Bronchial epithelial cell (primary cell): ENCODE data around the gene FRMD4A. TPM values are rescaled to one million over a fixed set of nuclear protein-coding genes. Genes with fewer than 3 reads are reported as not detected.

Experiments
- DNase-seq: peaks from one replicate; pipeline ENCODE4 v3.0.0-alpha.2; 2010; ENCODE audit warnings: low read depth
- FAIRE-seq: peaks from 2 replicates; lab custom pipeline; 2011; peaks lifted over from hg19 to GRCh38; lab: Jason Lieb, UNC
- H3K27me3 ChIP-seq: 2 replicates; pipeline ENCODE4 v1.5.1; 2011; ENCODE audit warnings: low read length; ENCODE audit not compliant: control insufficient read depth, insufficient read depth
- H3K36me3 ChIP-seq: 2 replicates; pipeline ENCODE4 v1.5.1; 2011; ENCODE audit warnings: low read length; ENCODE audit not compliant: control insufficient read depth, insufficient read depth
- H3K4me3 ChIP-seq: 2 replicates; pipeline ENCODE4 v1.5.1; 2011; ENCODE audit warnings: mild to moderate bottlenecking, low read depth, low read length, control low read depth
- total RNA-seq: library from RNA; depleted of rRNA; stranded (reverse); fragments of >200 nt; gene quantifications from 2 replicates; pipeline ENCODE4 v1.2.1, GENCODE V29; 2014
- TF ChIP-seq, protein P1 (sequence below): IDR thresholded peaks from 2 replicates; pipeline ENCODE4 v1.5.1; 2011; ENCODE audit warnings: mild to moderate bottlenecking, moderate library complexity, low read length, control low read depth, inconsistent platforms; ENCODE audit not compliant: insufficient read depth, severe bottlenecking

The FRMD4A gene
- total RNA-seq, 1 donor from 2014 or later, result 3.2 TPM

DNA sequence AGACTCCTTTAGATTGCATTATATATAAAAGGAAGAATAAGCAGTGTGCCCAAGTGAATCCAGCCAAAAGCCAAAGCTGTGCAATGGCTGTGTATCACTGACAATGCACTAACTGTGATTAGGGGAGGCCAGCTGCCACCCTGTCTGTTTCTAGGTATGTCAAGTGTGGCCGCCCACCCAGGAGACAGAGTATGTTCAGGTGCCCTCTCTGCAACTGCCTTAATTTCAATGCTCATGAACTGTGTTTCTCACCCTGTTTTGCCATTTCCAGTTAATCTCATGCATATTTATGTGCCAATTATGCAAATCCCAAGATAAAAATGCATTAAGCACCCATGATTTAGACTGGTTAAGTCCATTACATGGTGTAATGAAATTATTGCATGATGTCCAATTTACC, 159.4 kb downstream of the FRMD4A start:
- no peak overlapping the region for H3K4me3 ChIP-seq
- TF ChIP-seq, protein P1, sequence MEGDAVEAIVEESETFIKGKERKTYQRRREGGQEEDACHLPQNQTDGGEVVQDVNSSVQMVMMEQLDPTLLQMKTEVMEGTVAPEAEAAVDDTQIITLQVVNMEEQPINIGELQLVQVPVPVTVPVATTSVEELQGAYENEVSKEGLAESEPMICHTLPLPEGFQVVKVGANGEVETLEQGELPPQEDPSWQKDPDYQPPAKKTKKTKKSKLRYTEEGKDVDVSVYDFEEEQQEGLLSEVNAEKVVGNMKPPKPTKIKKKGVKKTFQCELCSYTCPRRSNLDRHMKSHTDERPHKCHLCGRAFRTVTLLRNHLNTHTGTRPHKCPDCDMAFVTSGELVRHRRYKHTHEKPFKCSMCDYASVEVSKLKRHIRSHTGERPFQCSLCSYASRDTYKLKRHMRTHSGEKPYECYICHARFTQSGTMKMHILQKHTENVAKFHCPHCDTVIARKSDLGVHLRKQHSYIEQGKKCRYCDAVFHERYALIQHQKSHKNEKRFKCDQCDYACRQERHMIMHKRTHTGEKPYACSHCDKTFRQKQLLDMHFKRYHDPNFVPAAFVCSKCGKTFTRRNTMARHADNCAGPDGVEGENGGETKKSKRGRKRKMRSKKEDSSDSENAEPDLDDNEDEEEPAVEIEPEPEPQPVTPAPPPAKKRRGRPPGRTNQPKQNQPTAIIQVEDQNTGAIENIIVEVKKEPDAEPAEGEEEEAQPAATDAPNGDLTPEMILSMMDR, result no peak
- H3K27me3 ChIP-seq, result peaks cover 15% of the 10 kb centered on the region
- FAIRE-seq, result no peak
- DNase-seq, result no peak
- H3K36me3 ChIP-seq, result no peaks in the 10 kb centered on the region

- TF ChIP-seq, protein P1, result no peak
- Histone ChIP-seq H3K27me3 (peaks cover 3% of the 10 kb centered on the region), H3K4me3 (no peak overlapping the region), H3K36me3 (no peaks in the 10 kb centered on the region)
- DNase-seq (no peak), FAIRE-seq (no peak)
Measured at GRCh38 chr10:14163377-14164086, 167.2 kb downstream of the FRMD4A start.

GRCh38 chr10:14162629-14163344, 167.9 kb downstream of the FRMD4A start:
- TF ChIP-seq, protein P1, result no peak
- no peak for FAIRE-seq
- Histone ChIP-seq H3K36me3 (no peaks in the 10 kb centered on the region), H3K4me3 (no peak overlapping the region), H3K27me3 (peaks cover 4% of the 10 kb centered on the region)
- no peak for DNase-seq

DNA sequence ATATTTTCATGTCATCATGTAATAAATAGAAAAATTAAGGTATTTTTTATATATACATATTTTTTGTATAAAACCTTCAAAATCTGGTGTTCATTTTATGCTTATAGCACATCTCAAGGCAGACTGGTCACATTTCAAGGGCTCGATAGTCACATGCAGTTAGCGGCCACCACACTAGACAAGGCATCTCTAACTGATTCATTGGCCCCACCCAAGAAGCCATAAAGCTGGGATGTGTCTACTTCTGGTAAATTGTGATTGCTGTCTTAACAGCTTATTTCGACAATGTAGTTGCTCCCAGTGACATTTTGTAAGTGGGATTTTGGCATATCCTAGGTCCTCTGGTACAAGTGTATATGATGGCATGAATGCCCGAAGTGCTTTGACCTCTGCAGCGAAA, 168.7 kb downstream of the FRMD4A start:
- Histone ChIP-seq H3K4me3 (no peak overlapping the region), H3K27me3 (peaks cover 3% of the 10 kb centered on the region), H3K36me3 (no peaks in the 10 kb centered on the region)
- no peak for FAIRE-seq
- TF ChIP-seq, protein P1, result no peak
- no peak for DNase-seq

DNA sequence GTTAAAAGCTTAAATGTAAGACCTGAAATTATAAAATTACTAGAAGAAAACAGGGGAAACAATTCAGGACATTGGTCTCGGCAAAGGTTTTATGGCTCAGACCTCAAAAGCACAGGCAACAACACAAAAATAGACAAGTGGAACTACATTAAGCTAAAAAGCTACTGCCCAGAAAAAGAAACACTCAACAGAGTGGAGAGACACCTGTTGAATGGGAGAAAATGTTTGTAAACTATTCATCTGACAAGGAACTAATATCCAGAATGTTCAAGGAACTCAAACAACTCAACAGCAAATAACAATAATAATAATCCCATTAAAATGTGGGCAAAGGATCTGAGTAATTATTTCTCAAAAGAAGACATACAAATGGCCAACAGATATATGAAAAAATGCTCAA, 170.4 kb downstream of the FRMD4A start:
- TF ChIP-seq, protein P1, result no peak
- DNase-seq (no peak), FAIRE-seq (no peak)
- no peak overlapping the region for H3K4me3 ChIP-seq
- H3K27me3 ChIP-seq, result peaks cover 3% of the 10 kb centered on the region
- no peaks in the 10 kb centered on the region for H3K36me3 ChIP-seq
